Mesenchymal stem cell (in vitro differentiated cells and primary cell): ENCODE results near the gene KRTAP10-2.

Experiments
- DNase-seq: peaks from one replicate; pipeline ENCODE4 v3.0.0-alpha.2; 2013
- H2AFZ ChIP-seq: one replicate; pipeline ENCODE4 v1.6.1; 2013; ENCODE audit warnings: low read depth, mild to moderate bottlenecking, control low read depth, inconsistent platforms, low read length, moderate library complexity
- H2AK5ac ChIP-seq: 2 replicates; pipeline ENCODE4 v1.6.1; 2013; ENCODE audit warnings: low read length, moderate library complexity, mild to moderate bottlenecking, inconsistent platforms; ENCODE audit not compliant: severe bottlenecking
- H2BK120ac ChIP-seq: one replicate; pipeline ENCODE4 v1.6.1; 2013; ENCODE audit warnings: low read depth, mild to moderate bottlenecking, inconsistent platforms, low read length, moderate library complexity
- H2BK12ac ChIP-seq, 2 experiments: one replicate each; pipeline ENCODE4 v1.6.1; 2013; ENCODE audit warnings: inconsistent platforms in 2 of 2, low read length in 2 of 2, mild to moderate bottlenecking in 2 of 2, moderate library complexity in 2 of 2, control low read depth in 1 of 2
- H2BK15ac ChIP-seq: one replicate; pipeline ENCODE4 v1.6.1; 2013; ENCODE audit warnings: mild to moderate bottlenecking, low read depth, inconsistent platforms; ENCODE audit not compliant: poor library complexity, severe bottlenecking
- H2BK5ac ChIP-seq: 2 replicates; pipeline ENCODE4 v1.6.1; 2013; ENCODE audit warnings: low read depth, mild to moderate bottlenecking, low read length, control low read depth, inconsistent platforms; ENCODE audit not compliant: poor library complexity, severe bottlenecking
- H3K14ac ChIP-seq, 2 experiments: one replicate each; pipeline ENCODE4 v1.6.1; 2013; ENCODE audit warnings: inconsistent platforms in 2 of 2, low read length in 2 of 2, control low read depth in 1 of 2, mild to moderate bottlenecking in 1 of 2, moderate library complexity in 1 of 2
- H3K18ac ChIP-seq, 2 experiments: one replicate each; pipeline ENCODE4 v1.6.1; 2013; ENCODE audit warnings: inconsistent platforms in 2 of 2, low read length in 2 of 2, control low read depth in 1 of 2, low read depth in 1 of 2, mild to moderate bottlenecking in 1 of 2
- H3K23ac ChIP-seq, 2 experiments: one replicate each; pipeline ENCODE4 v1.6.1; 2013; ENCODE audit warnings: inconsistent platforms in 2 of 2, low read length in 2 of 2, mild to moderate bottlenecking in 2 of 2, moderate library complexity in 2 of 2, control low read depth in 1 of 2
- H3K27ac ChIP-seq: 2 replicates; pipeline ENCODE4 v1.5.1; 2013; ENCODE audit warnings: mild to moderate bottlenecking, moderate library complexity, low read length, control low read depth, inconsistent platforms; ENCODE audit not compliant: poor library complexity, severe bottlenecking
- H3K27me3 ChIP-seq, 2 experiments: 2 replicates each; pipeline versions ENCODE4 v1.6.1 to v1.7.0; 2013; ENCODE audit warnings: low read length in 2 of 2, mild to moderate bottlenecking in 2 of 2, moderate library complexity in 2 of 2, control low read depth in 1 of 2, inconsistent platforms in 1 of 2; ENCODE audit not compliant: control insufficient read depth in 1 of 2, insufficient read depth in 1 of 2
- H3K36me3 ChIP-seq, 2 experiments: 2 replicates each; pipeline versions ENCODE4 v1.6.1 to v1.7.0; 2013; ENCODE audit warnings: low read length in 2 of 2, control low read depth in 1 of 2, inconsistent platforms in 1 of 2, low read depth in 1 of 2, mild to moderate bottlenecking in 1 of 2; ENCODE audit not compliant: insufficient read depth in 2 of 2, control insufficient read depth in 1 of 2
- H3K4ac ChIP-seq, 2 experiments: one replicate each; pipeline ENCODE4 v1.6.1; 2013; ENCODE audit warnings: inconsistent platforms in 2 of 2, low read length in 2 of 2, mild to moderate bottlenecking in 2 of 2, moderate library complexity in 2 of 2, control low read depth in 1 of 2, low read depth in 1 of 2
- H3K4me1 ChIP-seq: 2 replicates; pipeline ENCODE4 v1.6.1; 2013; ENCODE audit warnings: low read depth, low read length, control low read depth; ENCODE audit not compliant: control insufficient read depth, insufficient read depth
- H3K4me2 ChIP-seq: 2 replicates; pipeline ENCODE4 v1.6.1; 2013; ENCODE audit warnings: low read length, mild to moderate bottlenecking, inconsistent platforms; ENCODE audit not compliant: poor library complexity, severe bottlenecking
- H3K4me3 ChIP-seq, 2 experiments: 2 replicates each; pipeline versions ENCODE4 v1.5.1 to v1.7.0; 2013; ENCODE audit warnings: low read length in 2 of 2, mild to moderate bottlenecking in 2 of 2, control low read depth in 1 of 2, low read depth in 1 of 2; ENCODE audit not compliant: insufficient read depth in 1 of 2
- H3K79me1 ChIP-seq: replicated peaks from 2 replicates; pipeline ENCODE4 v1.6.1; 2013; ENCODE audit warnings: mild to moderate bottlenecking, control low read depth, low read length, inconsistent platforms; ENCODE audit not compliant: poor library complexity, severe bottlenecking
- H3K9ac ChIP-seq: 2 replicates; pipeline ENCODE4 v1.7.0; 2013; ENCODE audit warnings: mild to moderate bottlenecking, low read length, moderate library complexity
- H3K9me3 ChIP-seq: 2 replicates; pipeline ENCODE4 v1.7.0; 2013; ENCODE audit warnings: mild to moderate bottlenecking, low read length; ENCODE audit not compliant: control insufficient read depth
- H4K8ac ChIP-seq: one replicate; pipeline ENCODE4 v1.6.1; 2013; ENCODE audit warnings: inconsistent platforms, mild to moderate bottlenecking, low read length, moderate library complexity
- H4K91ac ChIP-seq: one replicate; pipeline ENCODE4 v1.6.1; 2013; ENCODE audit warnings: mild to moderate bottlenecking, low read length, inconsistent platforms
- WGBS: methylation state at CpG from one replicate; pipeline ENCODE4 v1.1.7; 2013; ENCODE audit warnings: mixed read lengths; 5-methylcytosine and 5-hydroxymethylcytosine counted together

Gene KRTAP10-2

DNA sequence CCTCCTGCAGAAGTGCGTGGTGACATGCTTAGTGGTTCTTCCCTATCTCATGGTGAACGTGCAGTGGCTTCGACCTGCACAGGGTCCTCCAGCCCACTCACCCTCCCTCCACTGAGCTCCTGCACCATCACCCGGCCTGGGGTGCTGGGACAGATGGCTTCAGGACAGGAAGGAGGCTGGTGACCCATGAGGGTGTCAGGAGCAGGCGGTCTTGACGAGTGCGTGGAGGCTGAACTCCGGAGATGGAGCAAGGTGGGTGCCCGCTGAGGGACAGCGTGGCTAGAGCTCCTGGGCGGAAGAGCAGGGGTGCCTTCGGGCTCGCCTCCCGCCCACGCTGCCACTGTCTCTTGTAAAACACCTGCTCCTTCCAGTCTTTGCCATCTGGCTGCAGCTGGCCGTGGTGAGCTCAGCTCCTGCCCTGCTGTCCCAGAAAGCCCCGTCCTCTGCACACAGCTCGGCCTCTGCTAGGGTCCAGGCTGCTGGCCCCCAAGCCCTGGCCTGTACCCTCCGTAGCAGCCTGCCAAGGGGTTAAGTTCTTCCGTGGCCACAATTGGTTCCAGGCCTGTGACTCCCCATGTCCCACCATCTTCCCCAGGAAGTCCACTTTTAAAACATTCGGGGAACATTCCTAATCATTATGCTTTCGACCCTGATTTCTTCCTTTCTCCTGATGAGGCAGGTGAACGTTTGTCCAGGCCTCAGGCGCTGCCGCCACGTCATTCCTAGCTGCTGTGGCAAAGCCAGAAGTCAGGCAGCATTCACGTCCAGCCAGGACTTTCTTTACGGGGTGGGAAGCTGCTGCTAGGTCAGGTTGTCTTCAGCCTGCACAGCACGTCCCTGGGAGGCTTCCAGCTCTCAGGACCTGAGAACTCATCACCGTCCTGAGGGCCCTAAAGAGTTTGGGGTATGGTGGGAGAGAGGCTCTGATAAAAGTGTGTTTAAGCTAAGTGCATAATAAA, 19.4 kb downstream of the KRTAP10-2 start:
- Histone ChIP-seq H3K23ac (no peak overlapping the region), H3K9ac (no peak overlapping the region), H3K9me3 (no peaks in the 10 kb centered on the region), H3K79me1 (no peaks in the 10 kb centered on the region), H3K14ac (no peak overlapping the region), H2BK5ac (no peak overlapping the region), H3K18ac (no peak overlapping the region), H3K4ac (no peak overlapping the region), H2BK15ac (no peak overlapping the region), H3K27ac (no peak overlapping the region), H2BK12ac (no peak overlapping the region), H4K91ac (no peak overlapping the region), H3K4me3 (no peak overlapping the region), H4K8ac (no peak overlapping the region), H3K4me1 (no peaks in the 10 kb centered on the region), H3K4me2 (no peak overlapping the region), H2BK120ac (no peak overlapping the region), H2AFZ (no peak overlapping the region), H3K27me3 (peaks cover 0 to 8% of the 10 kb centered on the region in 2 experiments), H3K36me3 (no peaks in the 10 kb centered on the region), H2AK5ac (no peak overlapping the region)
- no peak for DNase-seq
- WGBS = 86% methylated on average over 29 of the region's 30 CpGs

- no peak overlapping the region for H3K4ac ChIP-seq
- H3K18ac ChIP-seq = no peak overlapping the region
- no peak overlapping the region for H2BK12ac ChIP-seq
- no peak overlapping the region for H2AFZ ChIP-seq
- no peak overlapping the region for H2BK120ac ChIP-seq
- no peak for DNase-seq
- no peak overlapping the region for H4K8ac ChIP-seq
- no peaks in the 10 kb centered on the region for H3K9me3 ChIP-seq
- no peak overlapping the region for H3K4me2 ChIP-seq
- H3K14ac ChIP-seq = no peak overlapping the region
- H3K4me3 ChIP-seq = no peak overlapping the region
- peaks cover 0 to 8% of the 10 kb centered on the region in 2 experiments for H3K27me3 ChIP-seq
- H3K9ac ChIP-seq = no peak overlapping the region
- no peaks in the 10 kb centered on the region for H3K36me3 ChIP-seq
- no peak overlapping the region for H2BK15ac ChIP-seq
- H3K79me1 ChIP-seq = no peaks in the 10 kb centered on the region
- H3K27ac ChIP-seq = no peak overlapping the region
- H2AK5ac ChIP-seq = no peak overlapping the region
- 85% methylated on average over 23 of the region's 23 CpGs for WGBS
- H3K4me1 ChIP-seq = no peaks in the 10 kb centered on the region
- H4K91ac ChIP-seq = no peak overlapping the region
- no peak overlapping the region for H2BK5ac ChIP-seq
- no peak overlapping the region for H3K23ac ChIP-seq
These were observed 20.3 kb downstream of the KRTAP10-2 start for GRCh38 chr21:44530903-44531605.

GRCh38 chr21:44530221-44530902, 20.9 kb downstream of the KRTAP10-2 start:
- Histone ChIP-seq H2BK120ac (no peak overlapping the region), H2AK5ac (no peak overlapping the region), H4K91ac (no peak overlapping the region), H4K8ac (no peak overlapping the region), H3K9me3 (no peaks in the 10 kb centered on the region), H3K14ac (no peak overlapping the region), H2AFZ (no peak overlapping the region), H3K36me3 (no peaks in the 10 kb centered on the region), H2BK15ac (no peak overlapping the region), H3K23ac (no peak overlapping the region), H2BK12ac (no peak overlapping the region), H3K4ac (no peak overlapping the region), H3K79me1 (no peaks in the 10 kb centered on the region), H3K18ac (no peak overlapping the region), H3K4me1 (no peaks in the 10 kb centered on the region), H2BK5ac (no peak overlapping the region), H3K27ac (no peak overlapping the region), H3K27me3 (peaks cover 0 to 8% of the 10 kb centered on the region in 2 experiments), H3K4me2 (no peak overlapping the region), H3K9ac (no peak overlapping the region), H3K4me3 (no peak overlapping the region)
- WGBS = 79% methylated on average over 7 of the region's 7 CpGs
- no peak for DNase-seq
